GM12873 (cell line): ENCODE data around the gene TRIM46.

Experiments
- TF ChIP-seq, protein P1 (sequence below): IDR thresholded peaks from 2 replicates; pipeline ENCODE4 v1.5.1; 2012; ENCODE audit warnings: low read depth, mild to moderate bottlenecking, moderate library complexity, low read length, control low read depth; ENCODE audit not compliant: insufficient read depth; ENCODE audit errors: missing control alignments

TRIM46 gene

DNA sequence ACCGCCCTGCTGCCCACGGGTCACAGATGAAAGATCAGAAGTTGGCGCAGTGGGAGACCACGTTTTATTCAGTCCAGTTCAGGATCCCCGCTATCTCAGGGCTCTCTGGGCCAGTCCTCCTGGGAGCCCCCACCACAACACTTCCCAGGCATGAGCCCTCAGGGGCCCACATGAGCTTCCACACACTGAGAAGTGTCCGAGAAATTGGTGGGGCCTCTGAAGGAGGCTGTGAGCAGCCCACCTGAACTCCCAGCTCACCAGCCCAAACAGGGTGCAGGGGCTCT lies 12.1 kb downstream of the TRIM46 start:
- TF ChIP-seq, protein P1, sequence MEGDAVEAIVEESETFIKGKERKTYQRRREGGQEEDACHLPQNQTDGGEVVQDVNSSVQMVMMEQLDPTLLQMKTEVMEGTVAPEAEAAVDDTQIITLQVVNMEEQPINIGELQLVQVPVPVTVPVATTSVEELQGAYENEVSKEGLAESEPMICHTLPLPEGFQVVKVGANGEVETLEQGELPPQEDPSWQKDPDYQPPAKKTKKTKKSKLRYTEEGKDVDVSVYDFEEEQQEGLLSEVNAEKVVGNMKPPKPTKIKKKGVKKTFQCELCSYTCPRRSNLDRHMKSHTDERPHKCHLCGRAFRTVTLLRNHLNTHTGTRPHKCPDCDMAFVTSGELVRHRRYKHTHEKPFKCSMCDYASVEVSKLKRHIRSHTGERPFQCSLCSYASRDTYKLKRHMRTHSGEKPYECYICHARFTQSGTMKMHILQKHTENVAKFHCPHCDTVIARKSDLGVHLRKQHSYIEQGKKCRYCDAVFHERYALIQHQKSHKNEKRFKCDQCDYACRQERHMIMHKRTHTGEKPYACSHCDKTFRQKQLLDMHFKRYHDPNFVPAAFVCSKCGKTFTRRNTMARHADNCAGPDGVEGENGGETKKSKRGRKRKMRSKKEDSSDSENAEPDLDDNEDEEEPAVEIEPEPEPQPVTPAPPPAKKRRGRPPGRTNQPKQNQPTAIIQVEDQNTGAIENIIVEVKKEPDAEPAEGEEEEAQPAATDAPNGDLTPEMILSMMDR = no peak

DNA sequence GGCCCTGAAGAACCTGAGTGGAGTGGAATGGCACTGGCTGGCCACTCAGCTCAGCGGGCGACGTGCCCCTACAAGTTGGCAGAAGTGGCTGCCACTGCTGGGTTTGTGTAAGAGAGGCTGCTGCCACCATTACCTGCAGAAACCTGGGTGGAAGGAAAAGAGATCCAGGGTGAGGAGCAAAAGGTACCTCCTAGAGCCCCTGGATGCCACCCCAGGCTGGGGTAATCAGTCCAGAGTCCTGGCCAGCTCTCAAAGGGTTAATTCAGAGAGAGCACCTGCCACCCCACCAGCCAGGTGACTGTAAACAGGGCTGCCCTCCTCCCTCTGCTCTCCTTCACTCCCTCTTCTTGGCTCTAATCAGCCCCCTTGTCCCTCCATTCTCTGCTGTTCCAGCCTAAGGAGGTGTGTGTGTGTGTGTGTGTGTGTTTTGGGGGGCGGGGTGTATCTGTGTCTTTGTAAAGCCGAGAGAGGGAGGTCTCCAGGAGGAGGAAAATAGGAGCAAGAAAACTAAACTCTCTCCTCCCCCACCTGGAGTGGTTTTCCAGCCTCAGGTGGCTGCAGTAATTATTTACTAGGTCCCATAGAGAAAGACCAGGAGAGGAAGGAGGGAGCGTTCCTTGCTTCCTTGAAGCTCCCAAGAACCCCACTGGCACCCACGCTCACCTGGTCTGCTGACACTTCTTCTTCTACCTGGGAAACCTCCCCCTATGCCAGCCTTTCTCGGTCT lies 12.6 kb downstream of the TRIM46 start:
- TF ChIP-seq, protein P1 = no peak

DNA sequence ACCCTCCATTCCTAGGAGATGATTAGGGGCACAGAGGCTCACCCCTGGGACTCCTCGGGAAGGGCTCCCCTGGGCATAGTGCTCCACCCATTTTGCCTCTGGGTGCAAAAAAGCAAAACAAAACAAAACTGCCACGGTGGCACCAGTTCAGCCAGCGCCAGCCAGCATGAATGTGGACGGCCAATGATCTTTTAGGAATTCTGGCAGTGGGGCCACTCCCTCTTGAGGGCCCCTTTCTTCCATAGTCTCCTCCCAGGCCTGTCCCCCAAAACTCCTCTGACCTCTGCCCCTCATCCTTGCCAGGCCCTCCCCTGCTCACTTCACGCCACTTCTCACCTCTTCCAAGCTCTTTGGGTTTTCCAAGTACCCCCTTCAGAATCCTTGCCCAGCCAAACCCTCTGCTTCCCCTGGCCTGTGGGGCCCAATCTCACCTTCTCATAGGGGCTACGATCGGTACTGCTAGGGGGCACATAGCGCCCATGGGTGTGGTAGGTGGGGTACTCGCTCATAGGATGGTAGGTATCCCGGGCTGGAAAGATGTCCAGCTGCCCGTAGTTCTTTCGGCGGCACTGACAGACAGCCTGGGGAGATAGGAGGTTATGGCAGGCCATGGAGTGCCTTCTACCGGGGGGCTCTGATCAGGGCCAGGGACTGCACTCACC lies 13.3 kb downstream of the TRIM46 start:
- TF ChIP-seq, protein P1 = no peak

DNA sequence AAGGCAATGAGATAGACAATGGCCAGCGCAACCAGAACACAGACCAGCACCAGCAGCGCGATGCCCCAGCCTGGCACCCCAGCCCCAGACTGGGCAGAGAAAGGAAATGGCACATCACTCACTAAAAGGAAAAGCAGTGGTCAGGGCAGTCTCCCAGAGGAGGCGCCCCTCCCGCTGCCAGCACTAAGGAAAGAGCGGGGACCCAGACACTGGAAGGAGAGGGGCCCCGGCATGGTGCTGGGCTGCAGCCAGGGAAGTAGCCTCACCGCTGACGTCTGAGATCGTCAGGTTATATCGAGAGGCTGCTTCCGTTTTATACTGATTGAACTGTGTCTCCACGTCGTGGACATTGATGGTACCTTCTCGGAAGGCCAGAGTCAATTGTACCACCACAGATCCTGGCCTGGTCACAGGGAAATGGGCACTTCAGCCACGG lies 13.8 kb downstream of the TRIM46 start:
- TF ChIP-seq, protein P1 = no peak

DNA sequence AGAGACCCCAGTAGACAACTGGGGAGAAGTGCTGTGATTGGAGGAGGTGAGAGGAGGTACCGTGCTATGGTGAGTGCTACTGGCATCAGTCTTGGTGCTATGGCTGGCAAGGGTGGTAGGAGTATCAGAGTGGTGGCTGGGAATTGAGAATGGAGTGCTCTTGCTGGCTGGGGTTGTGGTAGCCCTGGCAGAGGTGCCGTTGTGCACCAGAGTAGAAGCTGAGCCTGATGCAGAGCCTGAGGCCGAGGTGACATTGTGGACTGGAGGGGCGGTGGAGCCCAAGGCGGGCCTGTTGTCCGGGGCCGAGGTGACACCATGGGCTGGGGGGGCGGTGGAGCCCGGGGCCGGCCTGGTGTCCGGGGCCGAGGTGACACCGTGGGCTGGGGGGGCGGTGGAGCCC lies 14.6 kb downstream of the TRIM46 start:
- TF ChIP-seq, protein P1 = no peak

DNA sequence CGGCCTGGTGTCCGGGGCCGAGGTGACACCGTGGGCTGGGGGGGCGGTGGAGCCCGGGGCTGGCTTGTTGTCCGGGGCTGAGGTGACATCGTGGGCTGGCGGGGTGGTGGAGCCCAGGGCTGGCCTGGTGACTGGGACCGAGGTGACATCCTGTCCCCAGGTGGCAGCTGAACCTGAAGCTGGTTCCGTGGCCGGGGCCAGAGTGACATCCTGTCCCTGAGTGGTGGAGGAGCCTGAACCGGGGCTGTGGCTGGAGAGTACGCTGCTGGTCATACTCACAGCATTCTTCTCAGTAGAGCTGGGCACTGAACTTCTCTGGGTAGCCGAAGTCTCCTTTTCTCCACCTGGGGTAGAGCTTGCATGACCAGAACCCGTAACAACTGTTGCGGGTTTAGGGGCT lies 18.3 kb downstream of the TRIM46 start:
- TF ChIP-seq, protein P1 = no peak

DNA sequence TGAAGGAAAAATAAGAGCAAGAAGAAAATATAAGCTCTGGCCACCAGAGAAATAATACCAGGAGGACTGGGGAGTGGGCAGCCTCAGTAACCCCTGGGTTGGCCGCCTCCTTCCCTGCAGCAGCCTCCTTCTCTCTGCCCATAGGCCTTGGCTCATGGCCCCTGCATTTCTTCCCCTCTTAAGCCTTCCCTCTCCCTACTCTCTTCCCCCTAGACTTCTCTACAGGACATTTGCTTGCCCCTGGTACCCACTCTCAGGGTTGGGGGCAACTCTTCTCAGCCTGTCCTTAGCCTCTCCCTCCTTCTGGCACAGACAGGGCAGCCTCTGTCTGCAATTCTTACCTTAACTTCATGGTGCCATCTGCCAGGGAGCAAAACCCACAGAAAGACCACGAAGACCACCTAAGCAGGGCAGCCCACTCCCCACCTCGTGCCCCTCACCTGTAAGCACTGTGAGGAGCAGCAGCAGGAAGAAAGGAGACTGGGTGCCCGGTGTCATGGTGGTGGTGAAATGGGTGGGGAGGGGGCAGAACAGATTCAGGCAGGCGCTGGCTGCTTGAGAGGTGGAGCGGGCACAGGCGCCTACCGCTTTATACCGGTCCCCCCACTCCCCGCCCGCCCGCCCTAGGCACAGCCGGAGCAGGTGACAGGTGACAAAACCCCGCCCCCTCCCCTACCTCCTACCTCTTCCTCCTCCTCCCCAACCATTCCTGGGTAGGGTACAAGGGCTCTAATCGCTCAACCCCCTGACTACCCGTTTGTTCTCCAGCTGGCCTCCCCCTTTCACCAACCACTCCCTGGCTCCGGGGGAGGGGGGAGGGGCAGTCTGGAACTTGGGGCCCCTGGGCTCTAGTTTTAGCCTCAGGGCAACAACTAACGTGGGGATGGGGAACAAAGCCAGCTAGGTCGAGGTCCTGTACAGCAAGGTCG lies 19.0 kb downstream of the TRIM46 start:
- TF ChIP-seq, protein P1 = no peak
